ENCODE data around the gene GPR62.

GPR62 gene

GRCh38 chr3:51929420-51930003 lies 25.7 kb upstream of the GPR62 start:
- TF ChIP-seq CTCF (IDR thresholded peaks at IDR 0.05; ENCODE audit: extremely low read depth, insufficient read depth, missing control alignments): no peak
- no peak for DNase-seq (ENCODE audit: low spot score)
- in situ Hi-C loops (cut with MboI; ENCODE audit: low pct_unique_long_range_greater_than_20kb, low sequenced_read_pairs, unreplicated experiment): no loop called here

- in situ Hi-C loops (cut with MboI; ENCODE audit: low pct_unique_long_range_greater_than_20kb, low sequenced_read_pairs, unreplicated experiment): no loop called here
Observed at GRCh38 chr3:51930439-51930838, 24.7 kb upstream of the GPR62 start.

GRCh38 chr3:51931756-51932155 lies 23.4 kb upstream of the GPR62 start:
- no peak for TF ChIP-seq CTCF (IDR thresholded peaks at IDR 0.05; ENCODE audit: extremely low read depth, insufficient read depth, missing control alignments)
- in situ Hi-C loops (cut with MboI; ENCODE audit: low pct_unique_long_range_greater_than_20kb, low sequenced_read_pairs, unreplicated experiment): no loop called here
- DNase-seq (ENCODE audit: low spot score): no peak

More at GRCh38 chr3:51930439-51930838, 24.7 kb upstream of the GPR62 start:
- no peak for TF ChIP-seq CTCF (IDR thresholded peaks at IDR 0.05; ENCODE audit: extremely low read depth, insufficient read depth, missing control alignments)
- DNase-seq (ENCODE audit: low spot score): no peak

GRCh38 chr3:51932471-51933370 lies 22.5 kb upstream of the GPR62 start:
- DNase-seq (ENCODE audit: low spot score): no peak
- in situ Hi-C loops (cut with MboI; ENCODE audit: low pct_unique_long_range_greater_than_20kb, low sequenced_read_pairs, unreplicated experiment): no loop called here
- TF ChIP-seq CTCF (IDR thresholded peaks at IDR 0.05; ENCODE audit: extremely low read depth, insufficient read depth, missing control alignments): no peak

GRCh38 chr3:51933471-51934138 lies 21.6 kb upstream of the GPR62 start:
- in situ Hi-C loops (cut with MboI; ENCODE audit: low pct_unique_long_range_greater_than_20kb, low sequenced_read_pairs, unreplicated experiment): no loop called here
- TF ChIP-seq CTCF (IDR thresholded peaks at IDR 0.05; ENCODE audit: extremely low read depth, insufficient read depth, missing control alignments): no peak
- no peak for DNase-seq (ENCODE audit: low spot score)

GRCh38 chr3:51934139-51934850 lies 20.9 kb upstream of the GPR62 start:
- in situ Hi-C loops (cut with MboI; ENCODE audit: low pct_unique_long_range_greater_than_20kb, low sequenced_read_pairs, unreplicated experiment): no loop called here
- no peak for DNase-seq (ENCODE audit: low spot score)
- no peak for TF ChIP-seq CTCF (IDR thresholded peaks at IDR 0.05; ENCODE audit: extremely low read depth, insufficient read depth, missing control alignments)
